GM12878 (cell line): ENCODE data around the gene OTOGL. TPM values are rescaled to one million over a fixed set of nuclear protein-coding genes. Genes with fewer than 3 reads are reported as not detected.

ENCODE experiments used
- BHLHE40 ChIP-seq, 2 experiments: fragments of 450-650 bp in 1 of 2; IDR thresholded peaks; 2 replicates each; pipeline ENCODE4 v1.6.1; 2011 to 2017; ENCODE audit warnings: low read depth in 2 of 2, borderline replicate concordance in 1 of 2, improper control_type of control experiment in 1 of 2, low read length in 1 of 2, mild to moderate bottlenecking in 1 of 2
- BRCA1 ChIP-seq: IDR thresholded peaks from 2 replicates; pipeline ENCODE4 v1.6.1; 2011; ENCODE audit warnings: low read depth, low read length, improper control_type of control experiment
- EGR1 ChIP-seq, 2 experiments: IDR thresholded peaks; 1 replicate in 1 of 2; 2 replicates in 1 of 2; pipeline ENCODE4 v1.6.1; 2011 to 2012; ENCODE audit warnings: low read depth in 2 of 2, low read length in 2 of 2, borderline replicate concordance in 1 of 2, mild to moderate bottlenecking in 1 of 2, moderate library complexity in 1 of 2
- EP300 ChIP-seq, 2 experiments: fragments of 150-350 bp in 1 of 2; IDR thresholded peaks; 2 replicates each; pipeline ENCODE4 v1.6.1; 2011 to 2012; ENCODE audit warnings: low read depth in 2 of 2, low read length in 2 of 2, borderline replicate concordance in 1 of 2, improper control_type of control experiment in 1 of 2, inconsistent platforms in 1 of 2; ENCODE audit not compliant: control insufficient read depth in 1 of 2
- FOXM1 ChIP-seq: IDR thresholded peaks from 2 replicates; pipeline ENCODE4 v1.6.1; 2012; ENCODE audit warnings: low read depth, mild to moderate bottlenecking, inconsistent platforms, low read length, moderate library complexity
- GABPA ChIP-seq: IDR thresholded peaks from 2 replicates; pipeline ENCODE4 v1.6.1; 2014; ENCODE audit warnings: antibody characterized with exemption, low read depth, mild to moderate bottlenecking, inconsistent platforms
- JUNB ChIP-seq: IDR thresholded peaks from 2 replicates; pipeline ENCODE4 v1.6.1; 2016; ENCODE audit warnings: antibody characterized with exemption, mild to moderate bottlenecking
- KAT2A ChIP-seq: conservative IDR thresholded peaks from 2 replicates; pipeline ENCODE4 v1.6.1; 2011; ENCODE audit warnings: low read depth, low read length; ENCODE audit not compliant: control insufficient read depth
- MEF2B ChIP-seq: fragments of 450-650 bp; IDR thresholded peaks from 2 replicates; pipeline ENCODE4 v1.6.1; 2018; ENCODE audit warnings: mild to moderate bottlenecking, moderate library complexity; ENCODE audit not compliant: partially characterized antibody, poor library complexity, severe bottlenecking
- NFIC ChIP-seq: IDR thresholded peaks from 2 replicates; pipeline ENCODE4 v1.6.1; 2012; ENCODE audit warnings: low read depth, mild to moderate bottlenecking, inconsistent platforms, low read length, moderate library complexity
- NR2C1 ChIP-seq: fragments of 450-650 bp; IDR thresholded peaks from 2 replicates; pipeline ENCODE4 v1.6.1; 2017; ENCODE audit warnings: antibody characterized with exemption, mild to moderate bottlenecking, moderate library complexity
- NRF1 ChIP-seq: conservative IDR thresholded peaks from 2 replicates; pipeline ENCODE4 v1.6.1; 2011; ENCODE audit warnings: mild to moderate bottlenecking, low read depth, low read length, improper control_type of control experiment
- PAX5 ChIP-seq: IDR thresholded peaks from 2 replicates; pipeline ENCODE4 v1.6.1; 2011; ENCODE audit warnings: low read depth, low read length, borderline replicate concordance
- POU2F2 ChIP-seq: IDR thresholded peaks from 3 replicates; pipeline ENCODE4 v1.6.1; 2011; ENCODE audit warnings: low read depth, mild to moderate bottlenecking, low read length, borderline replicate concordance
- RAD21 ChIP-seq: IDR thresholded peaks from 2 replicates; pipeline ENCODE4 v1.6.1; 2011; ENCODE audit warnings: mild to moderate bottlenecking, low read depth, low read length, moderate library complexity; ENCODE audit not compliant: insufficient read depth
- RFX5 ChIP-seq: IDR thresholded peaks from 2 replicates; pipeline ENCODE4 v1.6.1; 2011; ENCODE audit warnings: low read depth, low read length, improper control_type of control experiment
- SMAD5 ChIP-seq: IDR thresholded peaks from 2 replicates; pipeline ENCODE4 v1.6.1; 2016; ENCODE audit warnings: antibody characterized with exemption, low read depth
- SMARCA5 ChIP-seq: fragments of 450-650 bp; IDR thresholded peaks from 2 replicates; pipeline ENCODE4 v1.6.1; 2017; ENCODE audit warnings: mild to moderate bottlenecking
- SPI1 ChIP-seq: IDR thresholded peaks from 2 replicates; pipeline ENCODE4 v1.6.1; 2011; ENCODE audit warnings: low read depth, mild to moderate bottlenecking, low read length, moderate library complexity, borderline replicate concordance; ENCODE audit not compliant: insufficient read depth
- TBL1XR1 ChIP-seq: IDR thresholded peaks from 2 replicates; pipeline ENCODE4 v1.6.1; 2012; ENCODE audit warnings: low read depth, low read length, improper control_type of control experiment
- TCF12 ChIP-seq: IDR thresholded peaks from 2 replicates; pipeline ENCODE4 v1.6.1; 2011; ENCODE audit warnings: low read depth, mild to moderate bottlenecking, low read length
- ZNF207 ChIP-seq: fragments of 450-650 bp; IDR thresholded peaks from 2 replicates; pipeline ENCODE4 v1.6.1; 2014; ENCODE audit warnings: antibody characterized with exemption, mild to moderate bottlenecking, borderline replicate concordance
- ZNF217 ChIP-seq: fragments of 450-650 bp; IDR thresholded peaks from 2 replicates; pipeline ENCODE4 v1.6.1; 2017; ENCODE audit warnings: antibody characterized with exemption, mild to moderate bottlenecking
- ZNF274 ChIP-seq: IDR thresholded peaks from one replicate; pipeline ENCODE4 v1.8.0; 2011; ENCODE audit not compliant: insufficient read length, insufficient read depth
- ZSCAN29 ChIP-seq: fragments of 450-650 bp; IDR thresholded peaks from 2 replicates; pipeline ENCODE4 v1.6.1; 2017; ENCODE audit warnings: mild to moderate bottlenecking, moderate library complexity
- polyA plus RNA-seq, 11 experiments: library from polyadenylated mRNA; depleted of rRNA in 4 of 11; unstranded in 6 of 11; stranded (reverse) in 5 of 11; fragments of >200 nt; fragmentation: Nextera tagmentation in 4 of 11; fragmentation: Illumina TruSeq in 1 of 11; extraction: Ambion mirVana in 4 of 11; extraction: Trizol in 1 of 11; gene quantifications; 1 replicate in 1 of 11; 2 replicates in 10 of 11; pipeline versions ENCODE4 v1.2.1 to v1.2.3, GENCODE V29; 2011 to 2016; ENCODE audit warnings: inconsistent platforms in 2 of 11, missing spikeins in 2 of 11, low read depth in 1 of 11
- total RNA-seq, 4 experiments: library from RNA; depleted of rRNA in 3 of 4; stranded (reverse); fragments of >200 nt in 3 of 4; fragmentation: Illumina TruSeq in 1 of 4; extraction: Trizol in 1 of 4; gene quantifications; 2 replicates each; pipeline versions ENCODE4 v1.2.1 to v1.2.3, GENCODE V29; 2013 to 2021
- TF ChIP-seq, protein P1 (sequence below): fragments of 450-650 bp; formaldehyde crosslinking; IDR thresholded peaks from 2 replicates; pipeline ENCODE4 v1.5.0; 2022; ENCODE audit warnings: mild to moderate bottlenecking, missing genetic modification characterization
- TF ChIP-seq, protein P2 (sequence below): fragments of 450-650 bp; IDR thresholded peaks from 2 replicates; pipeline ENCODE4 v1.6.1; 2014; ENCODE audit warnings: mild to moderate bottlenecking
- TF ChIP-seq, protein P3 (sequence below): fragments of 450-650 bp; IDR thresholded peaks from 2 replicates; pipeline ENCODE4 v1.6.1; 2017; ENCODE audit warnings: borderline replicate concordance

OTOGL gene
- total and polyA plus RNA-seq, 10 of the 15 experiments (the other 5 are each of a cell fraction or from before 2014, with no cell fraction given), result 0.04 to 3.7 (median 0.27) TPM

DNA sequence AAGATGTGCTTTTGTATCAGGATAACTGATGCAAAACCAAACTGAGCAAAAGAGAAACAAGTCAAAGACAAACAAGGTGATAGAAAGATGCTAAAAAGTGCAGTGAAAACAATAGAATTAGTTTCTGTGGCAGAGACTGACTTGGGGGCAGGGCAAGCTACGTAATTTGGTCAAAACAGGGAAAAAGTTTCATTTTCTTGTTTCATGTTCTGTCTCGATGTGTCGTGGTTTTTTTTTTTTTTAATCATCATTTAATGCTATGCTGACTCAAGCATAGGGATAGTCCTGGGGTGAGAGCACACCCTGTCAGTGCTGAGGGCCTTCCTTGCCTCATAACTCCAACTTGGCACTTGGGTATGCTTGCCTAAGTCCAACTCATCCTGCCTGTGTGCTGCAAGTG lies 200.6 kb downstream of the OTOGL start (continued):
- TF ChIP-seq, protein P1, sequence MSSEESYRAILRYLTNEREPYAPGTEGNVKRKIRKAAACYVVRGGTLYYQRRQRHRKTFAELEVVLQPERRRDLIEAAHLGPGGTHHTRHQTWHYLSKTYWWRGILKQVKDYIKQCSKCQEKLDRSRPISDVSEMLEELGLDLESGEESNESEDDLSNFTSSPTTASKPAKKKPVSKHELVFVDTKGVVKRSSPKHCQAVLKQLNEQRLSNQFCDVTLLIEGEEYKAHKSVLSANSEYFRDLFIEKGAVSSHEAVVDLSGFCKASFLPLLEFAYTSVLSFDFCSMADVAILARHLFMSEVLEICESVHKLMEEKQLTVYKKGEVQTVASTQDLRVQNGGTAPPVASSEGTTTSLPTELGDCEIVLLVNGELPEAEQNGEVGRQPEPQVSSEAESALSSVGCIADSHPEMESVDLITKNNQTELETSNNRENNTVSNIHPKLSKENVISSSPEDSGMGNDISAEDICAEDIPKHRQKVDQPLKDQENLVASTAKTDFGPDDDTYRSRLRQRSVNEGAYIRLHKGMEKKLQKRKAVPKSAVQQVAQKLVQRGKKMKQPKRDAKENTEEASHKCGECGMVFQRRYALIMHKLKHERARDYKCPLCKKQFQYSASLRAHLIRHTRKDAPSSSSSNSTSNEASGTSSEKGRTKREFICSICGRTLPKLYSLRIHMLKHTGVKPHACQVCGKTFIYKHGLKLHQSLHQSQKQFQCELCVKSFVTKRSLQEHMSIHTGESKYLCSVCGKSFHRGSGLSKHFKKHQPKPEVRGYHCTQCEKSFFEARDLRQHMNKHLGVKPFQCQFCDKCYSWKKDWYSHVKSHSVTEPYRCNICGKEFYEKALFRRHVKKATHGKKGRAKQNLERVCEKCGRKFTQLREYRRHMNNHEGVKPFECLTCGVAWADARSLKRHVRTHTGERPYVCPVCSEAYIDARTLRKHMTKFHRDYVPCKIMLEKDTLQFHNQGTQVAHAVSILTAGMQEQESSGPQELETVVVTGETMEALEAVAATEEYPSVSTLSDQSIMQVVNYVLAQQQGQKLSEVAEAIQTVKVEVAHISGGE (CRISPR knock-in tag), result no peak
- peak; percentile 93; the same call in 1 of the 2 replicates for TF ChIP-seq FOXM1
- TF ChIP-seq EGR1 (IDR thresholded peaks at IDR 0.05; ENCODE audit: borderline replicate concordance in 1 of 2, low read depth in 2 of 2, low read length in 2 of 2), result no peak
- TF ChIP-seq NFIC, result peak; percentile 85
- TF ChIP-seq BRCA1, result no peak
- no peak for TF ChIP-seq TCF12
- no peak for TF ChIP-seq POU2F2
- no peak for TF ChIP-seq ZNF207
- no peak for TF ChIP-seq SMAD5
- TF ChIP-seq MEF2B, result no peak
- TF ChIP-seq, protein P2, sequence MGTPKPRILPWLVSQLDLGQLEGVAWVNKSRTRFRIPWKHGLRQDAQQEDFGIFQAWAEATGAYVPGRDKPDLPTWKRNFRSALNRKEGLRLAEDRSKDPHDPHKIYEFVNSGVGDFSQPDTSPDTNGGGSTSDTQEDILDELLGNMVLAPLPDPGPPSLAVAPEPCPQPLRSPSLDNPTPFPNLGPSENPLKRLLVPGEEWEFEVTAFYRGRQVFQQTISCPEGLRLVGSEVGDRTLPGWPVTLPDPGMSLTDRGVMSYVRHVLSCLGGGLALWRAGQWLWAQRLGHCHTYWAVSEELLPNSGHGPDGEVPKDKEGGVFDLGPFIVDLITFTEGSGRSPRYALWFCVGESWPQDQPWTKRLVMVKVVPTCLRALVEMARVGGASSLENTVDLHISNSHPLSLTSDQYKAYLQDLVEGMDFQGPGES, result no peak
- TF ChIP-seq, protein P3, sequence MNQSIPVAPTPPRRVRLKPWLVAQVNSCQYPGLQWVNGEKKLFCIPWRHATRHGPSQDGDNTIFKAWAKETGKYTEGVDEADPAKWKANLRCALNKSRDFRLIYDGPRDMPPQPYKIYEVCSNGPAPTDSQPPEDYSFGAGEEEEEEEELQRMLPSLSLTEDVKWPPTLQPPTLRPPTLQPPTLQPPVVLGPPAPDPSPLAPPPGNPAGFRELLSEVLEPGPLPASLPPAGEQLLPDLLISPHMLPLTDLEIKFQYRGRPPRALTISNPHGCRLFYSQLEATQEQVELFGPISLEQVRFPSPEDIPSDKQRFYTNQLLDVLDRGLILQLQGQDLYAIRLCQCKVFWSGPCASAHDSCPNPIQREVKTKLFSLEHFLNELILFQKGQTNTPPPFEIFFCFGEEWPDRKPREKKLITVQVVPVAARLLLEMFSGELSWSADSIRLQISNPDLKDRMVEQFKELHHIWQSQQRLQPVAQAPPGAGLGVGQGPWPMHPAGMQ, result no peak
- TF ChIP-seq EP300 (IDR thresholded peaks at IDR 0.05; ENCODE audit: borderline replicate concordance in 1 of 2, control insufficient read depth in 1 of 2, low read depth in 2 of 2, low read length in 2 of 2), result peak; percentile 90 to 96
- peak; percentile 93 for TF ChIP-seq TBL1XR1
- TF ChIP-seq SPI1, result no peak
- TF ChIP-seq PAX5, result peak; percentile 57; the same call in 1 of the 2 replicates
- TF ChIP-seq ZSCAN29, result no peak
- TF ChIP-seq SMARCA5, result no peak
- no peak for TF ChIP-seq RAD21
- TF ChIP-seq RFX5, result no peak
- peak in 1 of 2 experiments; percentile 24; a peak in 1 of 4 replicates for TF ChIP-seq BHLHE40 (IDR thresholded peaks at IDR 0.05; ENCODE audit: borderline replicate concordance in 1 of 2, low read depth in 2 of 2, low read length in 1 of 2)
- TF ChIP-seq ZNF274, result no peak
- TF ChIP-seq ZNF217, result no peak
- TF ChIP-seq NR2C1, result no peak
- TF ChIP-seq JUNB, result peak; percentile 79
- TF ChIP-seq GABPA, result 0 out of 2 replicates have a peak, but pooled peaks have one; percentile 47
- TF ChIP-seq KAT2A, result no peak
- no peak for TF ChIP-seq NRF1
